Pancreas (tissue), 10 donors: Measurements from ENCODE around the gene TBC1D5. TPM values are rescaled to one million over a fixed set of nuclear protein-coding genes. Genes with fewer than 3 reads are reported as not detected.

ENCODE experiments used
- ATAC-seq, 4 donors: fragments of 200-7000 bp; cut with Tn5 transposase; one replicate each; pipeline versions ENCODE4 v1.8.0 to v1.9.1; 2020; ENCODE audit warnings: mild to moderate bottlenecking in 4 of 4, moderate library complexity in 4 of 4
- DNase-seq, 6 donors: peaks; one replicate each; pipeline ENCODE4 v3.0.0-alpha.2; 2020
- FAIRE-seq: peaks from 2 replicates; lab custom pipeline; 2012; peaks lifted over from hg19 to GRCh38; lab: Jason Lieb, UNC
- H3K27ac ChIP-seq, 4 donors: fragments of 200-600 bp; sonication (generic); 1 replicate in 3 of 4; 2 replicates in 1 of 4; pipeline versions ENCODE4 v1.5.0 to v1.8.0; 2020
- H3K27me3 ChIP-seq, 4 donors: fragments of 200-600 bp; one replicate each; pipeline ENCODE4 v1.8.0; 2021
- H3K36me3 ChIP-seq, 3 donors: fragments of 200-600 bp; sonication (generic) in 1 of 3; one replicate each; pipeline versions ENCODE4 v1.5.0 to v1.8.0; 2020 to 2021
- H3K4me1 ChIP-seq, 3 donors: fragments of 200-600 bp; one replicate each; pipeline ENCODE4 v1.8.0; 2021
- H3K4me3 ChIP-seq, 4 donors: fragments of 200-600 bp; sonication (generic) in 2 of 4; one replicate each; pipeline versions ENCODE4 v1.5.0 to v1.8.0; 2020 to 2021
- H3K9me3 ChIP-seq, 4 donors: fragments of 200-600 bp; one replicate each; pipeline ENCODE4 v1.8.0; 2021
- CTCF ChIP-seq, 4 donors: fragments of 200-600 bp; sonication (generic) in 3 of 4; IDR thresholded peaks; one replicate each; pipeline versions ENCODE4 v1.5.0 to v1.8.0; 2021; ENCODE audit warnings: antibody characterized with exemption in 4 of 4
- WGBS, 2 donors: extraction: QIAGEN DNeasy Blood & Tissue Kit; methylation state at CpG; one replicate each; pipeline ENCODE4 v1.1.7; 2013; 5-methylcytosine and 5-hydroxymethylcytosine counted together
- intact Hi-C, 3 donors: fragments of 100-400 bp; cut with DNase I; formaldehyde crosslinking; loops; one replicate each; pipeline versions ENCODE4 v1.11.1 to v1.14.2; 2022
- polyA plus RNA-seq, 2 donors: library from polyadenylated mRNA; stranded (reverse); fragments of 200-250 nt; gene quantifications; one replicate each; pipeline ENCODE4 v1.2.3, GENCODE V29; 2013
- total RNA-seq, 6 donors: library from RNA; stranded (reverse); fragmentation: NEBNext Ultra II Directional in 4 of 6; extraction: Animal tissue kit (Norgen Biotek cat#: 25700) in 4 of 6; gene quantifications; one replicate each; pipeline versions ENCODE4 v1.2.1 to v1.2.4, GENCODE V29; 2021 to 2023
- donor health status: healthy with polysubstance abuse.
- donor health status: DM: no; HTN: no; CAD: no; lungs with moderate emphysema.
- donor health status: DM: no; HTN: no; CAD: no.
- donor health status: control.
- donor health status: control.
- donor health status: Bipolar disorder and iron deficiency.
- donor health status: DM: yes; HTN: yes; CAD: no.
- donor health status: DM: no; HTN: no; CAD: no.
- donor health status: DM: no; HTN: no; CAD: no.
- donor health status: DM: yes; HTN: yes; CAD: no.

TBC1D5 gene
- total and polyA plus RNA-seq, 8 donors: 6.5 to 39.2 (median 19.9) TPM

- DNase-seq: no peak
- no peaks in the 10 kb centered on the region for H3K27me3 ChIP-seq
- no peaks in the 10 kb centered on the region for H3K9me3 ChIP-seq
- H3K4me3 ChIP-seq: no peak overlapping the region
- H3K36me3 ChIP-seq: no peaks in the 10 kb centered on the region
- 92 to 97% methylated on average over 1 of the region's 1 CpG for WGBS, 2 donors
- H3K27ac ChIP-seq: no peak overlapping the region
- no peak for ATAC-seq
- intact Hi-C loops: no loop called here
- TF ChIP-seq CTCF (IDR thresholded peaks at IDR 0.05): no peak
- FAIRE-seq: no peak
- H3K4me1 ChIP-seq: no peaks in the 10 kb centered on the region
Observed at GRCh38 chr3:17469954-17470353, 272.5 kb downstream of the TBC1D5 start.

- Histone ChIP-seq H3K4me1 (no peaks in the 10 kb centered on the region), H3K27me3 (no peaks in the 10 kb centered on the region), H3K4me3 (no peak overlapping the region), H3K9me3 (no peaks in the 10 kb centered on the region), H3K36me3 (no peaks in the 10 kb centered on the region), H3K27ac (no peak overlapping the region)
- WGBS, 2 donors: 92 to 96% methylated on average over 3 of the region's 3 CpGs
- DNase-seq (no peak), FAIRE-seq (no peak), ATAC-seq (no peak)
- intact Hi-C loops: no loop called here
- no peak for TF ChIP-seq CTCF (IDR thresholded peaks at IDR 0.05)
Observed at GRCh38 chr3:17469520-17469919, 272.9 kb downstream of the TBC1D5 start.

- no peak for FAIRE-seq
- no peak for ATAC-seq
- intact Hi-C loops: no loop called here
- Histone ChIP-seq H3K4me3 (no peak overlapping the region), H3K36me3 (no peaks in the 10 kb centered on the region), H3K27me3 (no peaks in the 10 kb centered on the region), H3K4me1 (no peaks in the 10 kb centered on the region), H3K9me3 (no peaks in the 10 kb centered on the region), H3K27ac (no peak overlapping the region)
- TF ChIP-seq CTCF (IDR thresholded peaks at IDR 0.05): no peak
- 96 to 98% methylated on average over 4 of the region's 4 CpGs for WGBS, 2 donors
- DNase-seq: no peak
Observed at GRCh38 chr3:17466028-17466427, 276.4 kb downstream of the TBC1D5 start.

- H3K4me1 ChIP-seq: no peaks in the 10 kb centered on the region
- no peak for ATAC-seq
- TF ChIP-seq CTCF (IDR thresholded peaks at IDR 0.05): no peak
- 38 to 39% methylated on average over 3 of the region's 3 CpGs for WGBS, 2 donors
- no peaks in the 10 kb centered on the region for H3K9me3 ChIP-seq
- no peak for FAIRE-seq
- intact Hi-C loops: no loop called here
- no peak for DNase-seq
- no peak overlapping the region for H3K27ac ChIP-seq
- no peaks in the 10 kb centered on the region for H3K36me3 ChIP-seq
- H3K27me3 ChIP-seq: no peaks in the 10 kb centered on the region
- no peak overlapping the region for H3K4me3 ChIP-seq
Observed at GRCh38 chr3:17459470-17459993, 282.9 kb downstream of the TBC1D5 start.

- FAIRE-seq: no peak
- no peaks in the 10 kb centered on the region for H3K9me3 ChIP-seq
- intact Hi-C loops: no loop called here
- no peaks in the 10 kb centered on the region for H3K36me3 ChIP-seq
- ATAC-seq: no peak
- no peaks in the 10 kb centered on the region for H3K4me1 ChIP-seq
- no peaks in the 10 kb centered on the region for H3K27me3 ChIP-seq
- 96 to 100% methylated on average over 1 of the region's 1 CpG for WGBS, 2 donors
- no peak for TF ChIP-seq CTCF (IDR thresholded peaks at IDR 0.05)
- no peak for DNase-seq
- H3K4me3 ChIP-seq: no peak overlapping the region
- no peak overlapping the region for H3K27ac ChIP-seq
Observed at GRCh38 chr3:17456650-17457049, 285.8 kb downstream of the TBC1D5 start.
